ENCODE data around the gene ACSL5.
A peak's percentile ranks its signal among the peaks of the same experiment; 100 is the strongest.
"Not testable (repeated sequence)": the region's sequence is repeated elsewhere in the genome, so short reads cannot be mapped to it uniquely, and the experiment has no call there.

ACSL5 gene

DNA sequence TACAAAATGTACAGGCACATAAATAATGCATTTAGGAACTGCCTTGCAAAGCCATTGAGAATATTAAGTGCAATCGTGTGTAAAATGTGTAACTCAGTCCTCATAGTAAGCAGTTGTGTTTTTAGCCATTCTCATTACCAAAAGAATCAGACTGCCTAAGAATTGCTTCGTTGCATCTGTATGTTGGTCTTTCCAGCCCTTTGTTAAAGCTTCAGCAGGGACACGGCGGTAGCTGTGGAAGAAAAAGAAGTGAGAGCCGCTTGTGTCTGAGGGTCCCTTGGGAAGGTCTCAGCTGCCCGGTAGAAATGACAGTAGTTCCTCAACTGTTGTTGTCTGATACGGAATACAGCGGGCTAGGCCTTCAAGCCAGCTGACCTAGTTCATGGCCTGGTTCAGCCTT is 22.8 kb upstream of the ACSL5 start:
- no peak for DNase-seq

DNA sequence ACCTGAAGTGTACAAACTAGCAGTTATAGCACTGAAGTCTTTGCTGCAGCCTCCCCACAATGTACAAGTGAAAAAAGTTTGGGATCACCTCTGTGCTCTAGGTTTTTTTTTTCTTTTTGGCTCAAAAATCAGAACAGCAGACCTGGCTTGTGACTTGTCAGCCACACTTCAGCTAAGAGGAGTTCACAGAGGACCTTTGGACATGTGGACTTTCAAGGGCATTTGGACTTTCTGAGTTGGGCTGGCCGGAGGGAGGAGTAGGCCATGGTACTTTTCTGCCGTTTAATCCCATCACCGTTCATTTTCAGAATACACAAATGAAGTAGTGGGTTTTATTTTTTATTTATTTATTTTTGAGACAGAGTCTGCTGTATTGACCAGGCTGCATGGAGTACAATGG is 21.9 kb upstream of the ACSL5 start:
- DNase-seq = no peak

DNA sequence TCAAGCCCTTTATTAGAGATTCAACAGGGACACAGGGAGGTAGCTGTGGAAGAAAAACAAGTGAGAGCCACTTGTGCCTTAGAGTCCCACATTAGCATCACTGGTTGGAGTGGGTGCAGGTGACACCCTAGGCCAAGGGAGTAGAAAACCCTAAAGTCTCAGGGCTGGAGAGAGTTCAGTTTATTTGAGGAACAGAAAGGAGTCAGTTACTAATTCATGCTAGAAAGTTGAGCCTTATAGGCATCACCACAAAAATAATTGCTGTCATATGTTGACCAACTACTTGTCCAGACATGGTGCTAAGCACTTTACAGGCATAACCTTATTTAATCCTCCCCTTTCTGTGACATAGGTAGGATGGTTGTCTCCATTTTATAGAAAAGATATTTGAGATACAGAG is 20.9 kb upstream of the ACSL5 start:
- no peak for DNase-seq

DNA sequence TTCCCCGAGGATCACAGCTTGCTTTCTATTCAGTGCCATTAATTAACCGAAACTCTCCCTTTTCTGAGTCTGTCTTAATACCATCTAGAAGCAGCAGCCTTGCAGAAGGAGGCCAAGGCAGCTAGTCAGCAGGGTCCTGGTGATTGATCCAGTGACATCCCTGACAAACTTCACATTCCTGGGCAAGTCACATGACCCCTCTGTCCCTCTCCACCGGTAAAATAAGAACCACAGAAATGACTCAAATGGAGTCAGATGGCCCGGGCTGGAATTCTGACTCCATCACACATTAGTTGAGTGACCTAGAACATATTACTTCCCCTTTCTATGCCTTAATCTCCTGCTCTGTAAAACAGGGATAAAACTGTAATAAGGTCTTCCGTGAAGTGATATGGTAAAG is 17.2 kb upstream of the ACSL5 start:
- no peak for DNase-seq

DNA sequence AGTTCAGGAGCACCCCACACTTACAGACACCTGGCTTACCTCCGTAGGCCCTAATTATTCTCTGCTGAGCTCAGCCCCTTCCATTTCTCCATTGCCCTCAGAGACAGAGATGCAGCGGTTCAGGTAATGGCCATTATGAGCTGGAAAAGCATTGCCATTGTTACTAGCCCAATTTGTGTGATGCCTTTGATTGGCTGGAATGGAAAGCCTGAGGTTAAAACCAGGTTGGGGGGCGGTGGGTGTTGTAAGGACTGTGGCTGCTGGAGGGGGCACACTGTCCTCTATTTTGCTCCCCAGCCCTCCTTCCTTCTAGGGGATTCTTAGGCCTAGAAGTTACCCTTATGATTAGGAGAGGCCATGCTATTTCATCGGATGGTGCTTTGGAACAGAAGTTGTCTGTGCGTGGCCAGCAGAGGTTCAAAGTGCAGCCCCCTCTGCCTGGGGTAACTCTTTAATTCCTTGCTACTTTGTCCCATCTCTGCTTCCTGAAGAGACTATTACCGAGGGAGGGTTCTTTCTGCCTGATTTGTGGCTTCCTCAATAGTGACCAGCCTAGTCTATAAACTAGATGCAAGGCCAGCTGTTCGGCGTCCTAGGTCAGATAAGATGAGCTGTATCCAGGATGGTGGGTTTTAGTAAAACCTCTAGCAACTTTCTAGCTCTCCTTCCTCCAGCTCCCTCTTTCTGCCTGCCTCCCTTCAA is 14.2 kb upstream of the ACSL5 start:
- no peak for DNase-seq

DNA sequence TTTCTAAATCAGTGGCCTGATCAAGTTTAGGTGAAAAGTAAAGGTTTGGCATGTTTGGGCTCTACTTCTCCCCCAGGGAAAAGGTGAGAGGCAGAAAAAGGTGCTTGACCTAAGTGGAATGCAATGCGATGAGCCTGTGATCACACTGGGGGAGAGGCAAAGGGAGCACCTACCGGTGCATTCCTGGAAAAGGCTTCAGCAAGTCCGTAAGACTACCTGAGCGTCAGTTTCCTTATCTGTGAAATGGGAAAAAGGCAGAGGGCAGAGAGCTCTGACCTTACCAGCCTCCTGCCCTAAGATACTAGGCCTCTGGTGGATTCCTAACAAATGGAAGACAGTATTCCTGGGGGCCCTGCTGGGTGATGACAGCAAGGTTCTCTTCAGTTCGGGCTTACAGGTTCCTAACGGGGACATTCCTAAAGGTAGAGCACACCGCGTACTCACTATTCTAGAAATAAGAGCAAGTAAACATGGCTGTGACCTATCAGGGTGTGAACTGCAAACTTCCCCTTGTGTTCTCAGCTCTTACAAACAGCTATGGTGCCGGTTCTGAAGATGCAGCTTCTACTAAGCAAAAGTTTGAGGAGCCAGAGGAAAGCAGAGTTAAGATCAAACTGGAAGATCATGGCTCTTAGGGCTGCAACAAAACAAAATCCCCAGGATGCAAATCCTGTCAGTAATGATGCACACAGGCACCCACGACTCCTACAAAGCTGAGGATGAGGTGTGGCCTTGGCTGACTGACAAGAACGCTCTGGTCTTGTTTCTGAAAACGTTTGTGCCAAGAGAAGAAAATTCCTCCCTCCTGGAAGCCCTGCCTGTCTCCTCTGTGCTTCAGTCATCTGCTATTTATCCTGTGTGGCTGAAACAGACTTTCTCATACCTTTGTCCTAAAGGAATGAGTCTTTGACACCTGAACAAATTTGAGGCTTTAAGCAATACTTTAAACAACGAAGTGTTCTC is 13.3 kb upstream of the ACSL5 start:
- DNase-seq = no peak

DNA sequence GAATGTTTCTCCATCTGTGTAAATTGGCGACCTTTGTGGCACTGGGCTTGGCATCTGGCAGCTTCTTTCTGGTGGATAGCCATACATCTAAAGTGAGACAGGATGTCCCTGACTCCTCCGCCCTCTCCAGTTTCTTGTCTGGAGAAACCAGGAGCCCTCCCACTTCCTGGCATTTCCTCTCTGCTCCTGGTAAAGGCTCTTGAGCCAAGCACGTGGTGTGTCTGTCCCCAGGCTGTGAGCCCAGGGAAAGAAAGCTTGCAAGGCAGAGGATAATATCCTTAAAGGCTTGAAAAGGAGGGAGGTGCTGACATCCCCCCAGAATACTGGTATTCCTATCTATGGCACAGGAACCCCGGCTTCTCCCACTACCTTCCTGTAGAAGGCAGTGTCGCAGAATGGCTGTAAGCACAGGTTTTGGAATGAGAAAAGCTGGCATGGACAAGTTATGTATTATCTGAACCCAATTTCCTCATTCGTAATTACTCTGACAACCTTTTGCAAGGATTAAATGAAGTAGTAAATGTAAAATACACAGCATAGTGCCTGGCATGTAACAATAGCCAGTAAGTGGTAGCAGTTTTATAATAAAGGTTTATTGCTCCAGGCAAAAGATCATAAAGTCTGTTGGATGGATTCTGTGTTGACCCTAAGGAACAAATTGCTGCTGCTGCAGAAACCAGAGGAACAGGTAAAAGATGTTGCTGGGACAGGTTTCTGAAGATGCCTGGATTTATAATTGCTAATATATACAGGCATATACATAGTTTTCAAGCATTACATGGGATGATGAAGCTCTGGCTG is 11.8 kb upstream of the ACSL5 start:
- DNase-seq = peak; percentile 42

DNA sequence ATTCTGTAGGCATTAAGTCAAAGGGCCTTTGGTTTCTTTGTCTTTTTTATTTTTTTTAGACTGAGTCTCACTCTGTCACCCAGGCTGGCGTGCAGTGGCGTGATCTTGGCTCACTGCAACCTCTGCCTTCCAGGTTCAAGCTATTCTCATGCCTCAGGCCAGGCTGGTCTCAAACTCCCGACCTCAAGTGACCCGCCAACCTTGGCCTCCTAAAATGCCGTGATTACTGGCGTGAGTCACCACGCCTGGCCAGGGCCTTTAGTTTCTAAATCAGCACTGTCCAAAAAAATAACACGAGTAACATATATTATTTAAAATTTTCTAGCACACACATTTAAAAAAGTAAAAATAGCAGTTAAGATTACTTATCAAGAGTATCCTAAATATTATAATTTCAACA is 11.1 kb upstream of the ACSL5 start:
- DNase-seq = no peak

DNA sequence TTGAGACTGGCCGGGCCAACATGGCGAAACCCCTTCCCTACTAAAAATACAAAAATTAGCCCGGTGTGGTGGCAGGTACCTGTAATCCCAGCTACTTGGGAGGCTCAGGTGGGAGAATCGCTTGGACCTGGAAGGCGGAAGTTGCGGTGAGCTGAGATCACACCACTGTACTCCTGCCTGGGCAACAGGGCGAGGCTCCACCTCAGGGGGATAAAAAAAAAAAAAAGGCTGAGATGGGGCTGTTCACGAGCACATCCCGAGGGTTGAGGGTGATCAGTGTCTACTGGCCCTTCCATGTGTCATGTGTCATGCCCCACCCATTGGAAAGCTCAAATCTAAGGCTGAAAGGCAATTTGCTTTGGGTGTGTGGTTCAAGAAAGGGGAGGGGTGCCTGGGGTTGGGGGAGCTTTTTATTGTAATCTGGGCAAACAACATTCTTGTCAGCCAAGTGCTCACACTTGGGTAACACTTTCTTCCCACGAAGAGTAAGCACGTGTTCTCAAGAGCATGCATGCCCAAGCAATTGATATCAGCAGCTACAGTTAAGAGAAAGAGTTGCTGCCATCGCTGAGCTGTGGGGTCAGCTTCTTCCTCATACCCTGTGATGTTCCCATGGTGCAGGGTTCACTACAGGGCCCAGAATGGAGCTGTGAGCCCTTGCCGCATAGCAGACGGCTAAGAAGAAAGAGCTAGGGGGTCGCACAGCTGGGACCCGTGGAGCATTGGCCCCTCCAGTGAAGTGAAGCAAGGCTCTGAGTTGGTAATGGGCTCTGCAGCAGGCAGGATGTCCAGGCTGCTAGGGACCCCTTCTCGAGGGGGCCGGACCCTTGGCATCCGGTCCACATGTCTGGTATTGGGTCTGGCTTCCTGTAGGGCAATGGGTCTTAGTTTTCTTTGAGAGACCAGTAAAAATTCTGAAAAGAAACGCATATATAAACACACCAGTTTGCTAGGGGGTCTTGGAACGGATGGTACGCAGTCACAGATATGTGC is 9.9 kb upstream of the ACSL5 start:
- DNase-seq = no peak

DNA sequence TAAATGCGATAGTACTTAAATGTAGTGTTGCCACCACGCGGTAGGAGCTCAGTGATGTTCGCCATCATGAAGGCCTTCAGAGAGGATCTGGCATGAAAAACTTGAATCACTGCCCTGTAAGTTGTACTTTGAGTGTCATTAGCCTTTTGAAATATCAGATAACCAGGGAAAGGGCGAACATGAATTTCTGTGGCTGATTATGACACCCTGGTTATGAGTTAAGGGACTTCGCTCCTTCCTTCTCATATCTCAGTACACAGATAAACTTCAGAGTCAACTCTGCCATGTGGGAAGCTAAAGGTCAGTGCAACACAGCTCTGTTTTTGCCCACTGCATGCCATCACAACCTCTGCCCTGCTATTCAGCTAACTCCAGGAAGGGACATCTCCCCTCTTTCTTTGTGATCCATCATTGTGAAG is 8.9 kb upstream of the ACSL5 start:
- no peak for DNase-seq

DNA sequence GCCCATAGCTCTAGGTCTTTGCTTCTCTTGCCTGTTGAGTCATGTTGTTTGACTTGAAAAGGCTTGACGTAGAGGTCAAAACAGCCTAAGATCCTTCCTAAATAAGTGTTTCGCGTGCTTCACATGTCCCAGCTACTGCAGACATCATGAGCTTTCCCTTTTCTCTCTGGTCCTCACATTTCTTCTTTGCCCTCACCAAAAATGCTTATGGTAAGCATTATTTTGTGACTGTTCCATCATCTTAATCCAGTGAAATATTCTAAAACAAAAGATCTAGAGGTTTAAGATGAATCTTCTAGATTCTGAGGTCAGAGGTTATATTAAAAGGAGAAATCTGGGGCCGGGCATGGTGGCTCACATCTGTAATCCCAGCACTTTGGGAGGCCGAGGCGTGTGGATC is 8.5 kb upstream of the ACSL5 start:
- DNase-seq = no peak

DNA sequence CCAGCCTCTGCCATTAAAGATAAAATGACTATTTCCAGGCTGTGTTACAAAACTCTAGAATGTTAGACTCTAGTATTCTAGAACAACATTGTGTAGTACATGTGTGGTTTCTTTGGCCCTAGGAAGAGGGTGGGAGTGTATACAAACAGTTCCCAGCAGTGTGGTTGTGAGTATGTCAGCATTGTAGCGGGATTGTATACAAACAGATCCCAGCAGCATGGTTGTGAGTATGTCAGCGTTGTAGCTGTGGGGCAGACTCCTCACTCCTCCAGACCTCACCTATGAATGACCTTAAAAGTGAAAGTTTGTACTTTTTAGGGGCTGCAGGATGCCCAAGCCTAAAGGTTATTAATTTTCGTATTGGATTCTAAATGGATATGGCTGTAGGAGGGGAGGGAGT is 6.9 kb upstream of the ACSL5 start:
- DNase-seq = no peak

DNA sequence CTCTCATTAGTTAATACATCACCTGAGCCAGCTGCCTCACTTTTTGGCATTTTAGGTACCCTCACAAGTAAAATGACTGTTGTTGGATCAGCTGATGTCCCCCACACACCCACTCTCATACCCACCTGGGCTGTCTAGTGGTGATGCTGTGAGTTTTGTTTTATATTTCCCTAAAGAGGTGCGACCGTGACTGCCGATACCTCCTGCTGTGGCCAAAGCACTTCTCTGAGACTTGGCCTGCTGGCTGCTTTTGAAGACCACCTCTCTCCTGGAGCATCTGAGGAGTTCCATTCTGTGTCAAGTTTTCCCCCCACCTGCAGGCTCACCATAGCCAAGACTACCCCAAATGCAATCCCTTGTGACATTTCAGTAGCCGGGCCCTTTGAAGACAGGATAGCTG is 6.4 kb upstream of the ACSL5 start:
- no peak for DNase-seq

DNA sequence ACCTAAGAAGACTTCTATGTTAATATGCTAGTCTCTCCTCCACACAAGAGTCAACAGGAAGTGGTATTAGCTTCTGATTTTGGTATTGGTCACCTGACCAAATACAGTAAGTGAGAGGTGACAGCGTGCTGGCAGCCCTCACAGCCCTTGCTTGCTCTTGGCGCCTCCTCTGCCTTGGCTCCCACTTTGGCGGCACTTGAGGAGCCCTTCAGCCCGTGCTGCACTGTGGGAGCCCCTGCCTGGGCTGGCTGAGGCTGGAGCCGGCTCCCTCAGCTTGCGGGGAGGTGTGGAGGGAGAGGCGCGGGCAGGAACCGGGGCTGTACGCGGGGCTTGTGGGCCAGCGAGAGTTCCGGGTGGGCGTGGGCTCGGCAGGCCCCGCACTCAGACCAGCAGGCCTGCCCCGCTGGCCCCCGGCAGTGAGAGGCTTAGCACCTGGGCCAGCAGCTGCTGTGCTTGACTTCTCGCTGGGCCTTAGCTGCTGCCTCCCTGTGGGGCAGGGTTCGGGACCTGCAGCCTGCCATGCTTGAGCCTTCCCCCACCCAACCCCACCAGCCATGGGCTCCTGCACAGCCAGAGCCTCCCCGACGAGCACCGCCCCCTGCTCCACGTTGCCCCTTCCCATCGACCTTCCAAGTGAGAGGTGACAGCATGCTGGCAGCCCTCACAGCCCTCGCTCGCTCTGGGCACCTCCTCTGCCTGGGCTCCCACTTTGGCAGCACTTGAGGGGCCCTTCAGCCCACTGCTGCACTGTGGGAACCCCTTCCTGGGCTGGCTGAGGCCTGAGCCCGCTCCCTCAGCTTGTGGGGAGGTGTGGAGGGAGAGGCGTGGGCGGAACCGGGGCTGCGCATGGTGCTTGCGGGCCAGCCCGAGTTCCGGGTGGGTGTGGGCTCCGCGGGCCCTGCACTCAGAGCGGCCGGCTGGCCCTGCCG is 4.2 kb upstream of the ACSL5 start:
- peak; percentile 28 for DNase-seq

DNA sequence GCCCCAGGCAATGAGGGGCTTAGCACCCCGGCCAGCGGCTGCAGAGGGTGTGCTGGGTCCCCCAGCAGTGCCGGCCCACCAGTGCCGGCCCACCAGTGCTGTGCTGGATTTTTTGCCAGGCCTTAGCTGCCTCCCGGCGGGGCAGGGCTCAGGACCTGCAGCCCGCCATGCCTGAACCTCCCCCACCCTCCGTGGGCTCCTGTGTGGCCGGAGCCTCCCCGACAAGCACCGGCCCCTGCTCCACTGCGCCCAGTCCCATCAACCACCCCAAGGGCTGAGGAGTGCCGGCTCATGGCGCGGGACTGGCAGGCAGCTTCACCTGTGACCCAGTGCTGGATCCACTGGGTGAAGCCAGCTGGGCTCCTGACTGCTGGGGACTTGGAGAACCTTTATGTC is 3.5 kb upstream of the ACSL5 start:
- no peak for DNase-seq

DNA sequence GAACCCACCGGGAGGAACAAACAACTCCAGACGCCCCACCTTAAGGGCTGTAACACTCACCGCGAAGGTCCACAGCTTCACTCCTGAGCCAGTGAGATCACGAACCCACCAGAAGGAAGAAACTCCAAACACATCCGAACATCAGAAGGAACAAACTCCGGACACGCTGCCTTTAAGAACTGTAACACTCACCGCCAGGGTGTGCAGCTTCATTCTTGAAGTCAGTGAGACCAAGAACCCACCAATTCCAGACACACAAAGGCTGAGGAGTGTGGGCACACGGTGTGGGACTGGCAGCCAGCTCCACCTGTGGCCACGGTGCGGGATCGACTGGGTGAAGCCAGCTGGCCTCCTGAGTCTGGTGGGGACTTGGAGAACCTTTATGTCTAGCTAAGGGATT is 2.6 kb upstream of the ACSL5 start:
- not testable (repeated sequence) for DNase-seq

DNA sequence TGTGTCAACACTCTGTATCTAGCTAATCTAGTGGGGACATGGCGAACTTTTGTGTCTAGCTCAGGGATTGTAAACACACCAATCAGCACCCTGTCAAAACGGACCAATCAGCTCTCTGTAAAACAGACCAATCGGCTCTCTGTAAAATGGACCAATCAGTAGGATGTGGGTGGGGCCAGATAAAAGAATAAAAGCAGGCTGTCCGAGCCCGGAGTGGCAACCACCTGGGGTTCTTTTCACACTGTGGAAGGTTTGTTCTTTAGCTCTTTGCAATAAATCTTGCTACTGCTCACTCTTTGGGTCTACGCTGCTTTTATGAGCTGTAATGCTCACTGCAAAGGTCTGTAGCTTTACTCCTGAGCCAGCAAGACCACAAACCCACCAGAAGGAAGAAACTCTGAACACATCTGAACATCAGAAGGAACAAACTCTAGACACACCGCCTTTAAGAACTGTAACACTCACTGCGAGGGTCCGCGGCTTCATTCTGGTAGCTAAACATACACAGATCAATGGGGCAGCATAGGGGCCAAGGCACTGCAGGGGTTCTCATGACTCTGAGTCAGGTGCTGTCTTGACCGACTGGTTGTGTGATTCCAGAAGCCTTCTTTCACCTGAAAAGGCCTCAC is 1.6 kb upstream of the ACSL5 start:
- not testable (repeated sequence) for DNase-seq

DNA sequence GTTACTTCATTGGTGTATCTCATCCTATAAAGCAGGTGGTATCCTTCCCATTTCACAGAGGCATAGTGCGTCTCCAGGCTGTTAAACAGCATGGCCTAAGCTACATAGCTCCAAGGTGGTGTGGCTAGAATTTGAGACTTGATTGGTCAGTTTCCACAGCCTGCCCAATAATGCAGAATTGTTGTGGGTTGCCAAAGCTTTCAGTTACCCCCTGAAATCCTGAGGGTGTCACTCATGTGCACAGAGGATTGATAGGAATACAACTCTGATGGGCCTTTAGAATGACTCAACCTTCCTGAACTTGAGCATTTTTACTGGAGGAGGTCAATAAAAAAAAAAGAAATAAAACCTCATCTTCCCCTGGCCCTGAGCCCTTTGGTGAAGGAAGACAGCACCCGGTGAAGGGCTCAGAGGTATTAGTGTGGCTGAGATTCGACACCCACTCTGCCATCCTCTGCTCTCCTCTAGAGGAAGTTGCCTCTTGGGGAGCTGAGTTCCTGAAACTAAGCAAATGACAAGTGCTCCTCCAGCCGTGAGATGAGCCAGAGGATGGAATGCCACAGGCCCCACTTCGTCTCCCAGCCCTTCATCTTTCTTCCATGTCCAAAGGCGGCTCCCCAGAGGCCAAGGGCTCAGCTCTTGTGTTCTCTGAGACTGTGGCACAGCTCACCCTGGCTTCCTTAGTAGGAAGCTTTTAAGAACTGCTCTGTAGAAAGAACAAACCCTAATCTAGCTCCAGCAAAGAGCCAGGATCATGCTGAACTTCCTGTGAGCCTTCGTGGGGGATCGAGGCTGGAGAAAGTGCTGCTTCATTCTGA is 1.0 kb downstream of the ACSL5 start:
- DNase-seq = peak; percentile 21

DNA sequence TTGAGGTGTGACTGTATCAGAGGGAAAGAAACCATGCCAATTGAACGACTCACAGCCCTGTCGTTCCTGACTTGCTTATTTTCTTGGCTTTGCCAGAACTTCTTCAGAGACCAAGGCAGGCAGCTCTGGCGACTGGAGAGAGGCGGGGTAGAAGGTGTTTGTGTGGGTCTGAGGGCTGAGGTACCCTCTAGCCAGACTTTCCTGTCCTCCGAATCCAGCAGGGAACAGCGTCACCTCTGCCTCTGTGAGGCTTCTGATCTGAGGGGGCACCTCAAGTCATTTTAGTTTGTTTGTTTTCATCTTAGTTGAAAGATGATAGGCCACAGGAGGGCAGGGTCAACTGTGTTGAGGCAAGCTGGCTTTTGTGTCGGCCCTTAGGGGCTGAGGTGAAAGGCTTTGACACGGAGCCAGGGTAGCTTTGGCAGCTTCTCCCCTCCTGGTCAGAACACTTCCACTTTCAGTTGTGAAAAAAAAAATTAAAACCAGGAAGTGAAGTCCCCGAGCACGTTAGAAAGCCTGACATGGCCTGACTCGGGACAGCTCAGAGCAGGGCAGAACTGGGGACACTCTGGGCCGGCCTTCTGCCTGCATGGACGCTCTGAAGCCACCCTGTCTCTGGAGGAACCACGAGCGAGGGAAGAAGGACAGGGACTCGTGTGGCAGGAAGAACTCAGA is 1.9 kb downstream of the ACSL5 start:
- DNase-seq = peak; percentile 65

All from NCI-H2029 (cell line).